PC-3 (cell line): Measurements from ENCODE around the gene NOXRED1. TPM values are rescaled to one million over a fixed set of nuclear protein-coding genes. Genes with fewer than 3 reads are reported as not detected.

ENCODE experiments used
- ATAC-seq: fragments of 200-7000 bp; cut with Tn5 transposase; 2 replicates; pipeline ENCODE4 v1.9.1; 2020; ENCODE audit warnings: mild to moderate bottlenecking, moderate library complexity
- Bru-seq: library from RNA; stranded (reverse); fragments of 400-500 nt; gene quantifications from one replicate; lab custom pipeline; 2021; lab: Mats Ljungman, UMichigan
- BruChase-seq, 2 experiments: library from RNA; stranded (reverse); fragments of 400-500 nt; gene quantifications; one replicate each; lab custom pipeline; 2021; lab: Mats Ljungman, UMichigan
- BruUV-seq: library from RNA; stranded (reverse); fragments of 400-500 nt; replicated peaks from 2 replicates; lab custom pipeline; 2021; lab: Mats Ljungman, UMichigan
- CTCF ChIA-PET: fragments of 300-600 bp; sonication (Branson Sonifier 250); formaldehyde crosslinking; loops from one replicate; lab custom pipeline; 2022; ENCODE audit warnings: antibody characterized with exemption; lab: Charles Lee
- POLR2A ChIA-PET: fragments of 300-600 bp; sonication (Branson Sonifier 250); formaldehyde crosslinking; loops from one replicate; lab custom pipeline; 2022; ENCODE audit warnings: antibody characterized with exemption; ENCODE audit not compliant: unreplicated experiment; lab: Charles Lee
- DNase-seq: peaks from one replicate; pipeline ENCODE4 v3.0.0-alpha.2; 2015
- H2AFZ ChIP-seq: fragments of 300-600 bp; sonication (generic); 2 replicates; pipeline ENCODE4 v1.6.0; 2016; ENCODE audit warnings: antibody characterized with exemption, low read length
- H3F3A ChIP-seq: fragments of 300-600 bp; sonication (generic); one replicate; pipeline ENCODE4 v1.6.0; 2017; ENCODE audit warnings: antibody characterized with exemption, low read length, control low read depth, mild to moderate bottlenecking; ENCODE audit not compliant: unreplicated experiment
- H3K27ac ChIP-seq: fragments of 300-600 bp; sonication (generic); 2 replicates; pipeline ENCODE4 v1.5.1; 2016; ENCODE audit warnings: mild to moderate bottlenecking, low read length
- H3K27me3 ChIP-seq: fragments of 300-600 bp; sonication (generic); 2 replicates; pipeline ENCODE4 v1.6.1; 2016; ENCODE audit warnings: low read length, mixed read lengths
- H3K36me3 ChIP-seq: fragments of 300-600 bp; sonication (generic); 2 replicates; pipeline ENCODE4 v1.6.1; 2016; ENCODE audit warnings: low read depth, mixed run types, low read length, mixed read lengths
- H3K4me1 ChIP-seq: fragments of 300-600 bp; sonication (generic); 2 replicates; pipeline ENCODE4 v1.5.1; 2016; ENCODE audit warnings: low read length; ENCODE audit not compliant: insufficient read depth
- H3K4me2 ChIP-seq: fragments of 300-600 bp; sonication (generic); 2 replicates; pipeline ENCODE4 v1.6.0; 2016; ENCODE audit warnings: low read length
- H3K4me3 ChIP-seq: fragments of 300-600 bp; sonication (generic); 2 replicates; pipeline ENCODE4 v1.5.1; 2016; ENCODE audit warnings: mild to moderate bottlenecking, low read length, mixed read lengths
- H3K79me2 ChIP-seq: fragments of 300-600 bp; sonication (generic); 2 replicates; pipeline ENCODE4 v1.6.1; 2017; ENCODE audit warnings: low read length, mixed read lengths
- H3K9ac ChIP-seq: fragments of 300-600 bp; sonication (generic); 2 replicates; pipeline ENCODE4 v1.6.0; 2016; ENCODE audit warnings: mild to moderate bottlenecking, low read length
- H3K9me2 ChIP-seq: fragments of 300-600 bp; sonication (generic); replicated peaks from 2 replicates; pipeline ENCODE4 v1.6.1; 2016; ENCODE audit warnings: mixed run types, low read length, mixed read lengths
- H3K9me3 ChIP-seq: fragments of 300-600 bp; sonication (generic); 2 replicates; pipeline ENCODE4 v1.6.1; 2016; ENCODE audit warnings: low read length, mixed read lengths
- H4K20me1 ChIP-seq: fragments of 300-600 bp; sonication (generic); 2 replicates; pipeline ENCODE4 v1.6.1; 2016; ENCODE audit warnings: low read length, mixed read lengths
- CTCF ChIP-seq: fragments of 300-600 bp; sonication (generic); conservative IDR thresholded peaks from 2 replicates; pipeline ENCODE4 v1.5.1; 2017; ENCODE audit warnings: antibody characterized with exemption, low read depth, mild to moderate bottlenecking, low read length
- EZH2 ChIP-seq: fragments of 300-600 bp; sonication (generic); IDR thresholded peaks from one replicate; pipeline ENCODE4 v1.6.1; 2017; ENCODE audit warnings: antibody characterized with exemption, mild to moderate bottlenecking, low read length; ENCODE audit not compliant: unreplicated experiment
- EZH2phosphoT487 ChIP-seq: fragments of 300-600 bp; sonication (generic); IDR thresholded peaks from 2 replicates; pipeline ENCODE4 v1.6.1; 2018; ENCODE audit warnings: mild to moderate bottlenecking, antibody characterized with exemption, low read length, borderline replicate concordance
- intact Hi-C: fragments of 100-400 bp; cut with micrococcal nuclease; formaldehyde crosslinking; loops from 2 replicates; pipeline ENCODE4 v1.9.0; 2023
- long read RNA-seq: library from polyadenylated mRNA; unstranded; transcript quantifications from one replicate; pipeline ENCODE4 v2.0.0, GENCODE V29; 2021; ENCODE audit not compliant: unreplicated experiment
- total RNA-seq: library from RNA; depleted of rRNA; stranded (reverse); fragments of >200 nt; gene quantifications from 2 replicates; pipeline ENCODE4 v1.2.3, GENCODE V29; 2014; rRNA removed

The NOXRED1 gene
- total RNA-seq (0.33 and 0.46 TPM in 2 replicates), Bru-seq, nascent RNA (percentile 48 among the genes with signal in this experiment), BruChase-seq, experiment 1, labeled RNA remaining after a 6-hour chase (percentile 49 among the genes with signal in this experiment), BruChase-seq, experiment 2, labeled RNA remaining after a 2-hour chase (percentile 53 among the genes with signal in this experiment)
- long read RNA-seq, partial matches to known transcripts, result 1 of 2 reads
- long read RNA-seq, other reads (novel, unspliced or antisense), result 1 of 2 reads

- Histone ChIP-seq H2AFZ (no peak within 1 kb of the TSS), H4K20me1 (no peaks in the 10 kb centered on the region), H3K27me3 (no peaks in the 10 kb centered on the region), H3K9me2 (no peaks in the 10 kb centered on the region), H3F3A (no peaks in the 10 kb centered on the region), H3K36me3 (peaks cover 36% of the 10 kb centered on the region), H3K4me2 (no peak within 1 kb of the TSS), H3K9ac (no peak within 1 kb of the TSS), H3K27ac (no peak within 1 kb of the TSS), H3K4me3 (no peak within 1 kb of the TSS), H3K79me2 (no peaks in the 10 kb centered on the region), H3K4me1 (peaks cover 4% of the 10 kb centered on the region; the same call in 1 of the 2 replicates), H3K9me3 (no peaks in the 10 kb centered on the region)
- no TSS peak for BruUV-seq
- CTCF ChIA-PET, result no interaction called here
- no peak for TF ChIP-seq EZH2phosphoT487
- TF ChIP-seq EZH2, result no peak
- no peak for TF ChIP-seq CTCF
- intact Hi-C loops, result no loop called here
- POLR2A ChIA-PET, result no interaction called here
- no peak for DNase-seq
- ATAC-seq, result no peak
Observed at GRCh38 chr14:77423423-77423822, at the start of gene NOXRED1. TSS of gene NOXRED1 (minus strand) at chr14:77423523. CDS start at chr14:77422889, 634 bp downstream.

GRCh38 chr14:77470224-77470870, 47.0 kb upstream of the NOXRED1 start:
- intact Hi-C loops, result no loop called here
- no peak for DNase-seq
- no TSS peak for BruUV-seq
- no peaks in the 10 kb centered on the region for H3K9me3 ChIP-seq
- no peak overlapping the region for H3K4me3 ChIP-seq
- H3K36me3 ChIP-seq, result peaks cover 29% of the 10 kb centered on the region
- CTCF ChIA-PET, result no interaction called here
- H3K4me2 ChIP-seq, result no peak overlapping the region
- H3K79me2 ChIP-seq, result peaks cover 3% of the 10 kb centered on the region
- H3K9ac ChIP-seq, result no peak overlapping the region
- no peaks in the 10 kb centered on the region for H3K4me1 ChIP-seq
- POLR2A ChIA-PET, result no interaction called here
- H3K27me3 ChIP-seq, result no peaks in the 10 kb centered on the region
- H3K9me2 ChIP-seq, result no peaks in the 10 kb centered on the region
- peak; percentile 57 for ATAC-seq
- no peaks in the 10 kb centered on the region for H4K20me1 ChIP-seq
- H3F3A ChIP-seq, result no peaks in the 10 kb centered on the region
- H3K27ac ChIP-seq, result no peak overlapping the region
- H2AFZ ChIP-seq, result no peak overlapping the region
- TF ChIP-seq EZH2, result no peak
- no peak for TF ChIP-seq CTCF
- TF ChIP-seq EZH2phosphoT487, result no peak

- H3K9me3 ChIP-seq, result no peaks in the 10 kb centered on the region
- H2AFZ ChIP-seq, result no peak overlapping the region
- no peaks in the 10 kb centered on the region for H3K4me1 ChIP-seq
- ChIA-PET POLR2A (no interaction called here), CTCF (no interaction called here)
- no peaks in the 10 kb centered on the region for H3K27me3 ChIP-seq
- H3K9ac ChIP-seq, result no peak overlapping the region
- ATAC-seq (peak; percentile 25), DNase-seq (no peak)
- no peaks in the 10 kb centered on the region for H3F3A ChIP-seq
- no peaks in the 10 kb centered on the region for H3K9me2 ChIP-seq
- H4K20me1 ChIP-seq, result no peaks in the 10 kb centered on the region
- no peak overlapping the region for H3K4me3 ChIP-seq
- intact Hi-C loops, result no loop called here
- peaks cover 4% of the 10 kb centered on the region for H3K79me2 ChIP-seq
- no peak for TF ChIP-seq CTCF
- no peak for TF ChIP-seq EZH2phosphoT487
- TF ChIP-seq EZH2, result no peak
- no peak overlapping the region for H3K4me2 ChIP-seq
- no peak overlapping the region for H3K27ac ChIP-seq
- peaks cover 37% of the 10 kb centered on the region for H3K36me3 ChIP-seq
- BruUV-seq, result no TSS peak
Observed at GRCh38 chr14:77469539-77469938, 46.2 kb upstream of the NOXRED1 start.
